CD4-positive, alpha-beta T cell treated with Interleukin-17A for 1 hour (primary cell): ENCODE results near the gene SST.

Experiments used
- DNase-seq: peaks from one replicate; pipeline ENCODE4 v3.0.0-alpha.2; 2020

SST gene

GRCh38 chr3:187626581-187626980 lies 43.6 kb downstream of the SST start:
- no peak for DNase-seq

- no peak for DNase-seq
Observed at GRCh38 chr3:187624588-187624987, 45.6 kb downstream of the SST start.

GRCh38 chr3:187623285-187623814 lies 46.8 kb downstream of the SST start:
- DNase-seq: no peak

GRCh38 chr3:187621881-187622280 lies 48.3 kb downstream of the SST start:
- no peak for DNase-seq

DNA sequence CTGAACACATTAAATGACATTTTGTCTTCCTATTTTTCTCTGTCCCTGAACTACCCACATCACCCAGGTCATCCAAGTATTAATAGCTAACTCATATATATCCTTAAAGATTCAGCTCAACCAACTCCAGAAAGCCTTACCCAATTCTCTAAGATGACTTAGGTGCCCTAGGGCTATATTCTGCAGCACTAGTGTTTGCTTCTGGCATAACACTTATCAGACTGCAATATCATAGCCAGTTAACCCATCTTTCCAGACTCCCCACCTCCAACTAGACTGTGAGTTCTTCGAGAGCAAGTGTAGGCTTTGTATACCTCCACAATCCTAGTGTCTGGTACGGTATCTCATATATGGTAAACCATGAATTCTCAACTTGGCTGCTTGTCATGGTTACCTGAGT lies 50.7 kb downstream of the SST start:
- no peak for DNase-seq
